ENCODE data around the gene NCEH1.
"Not testable (repeated sequence)": the region's sequence is repeated elsewhere in the genome, so short reads cannot be mapped to it uniquely, and the experiment has no call there.

Gene NCEH1

GRCh38 chr3:172707030-172707429, 3.8 kb downstream of the NCEH1 start:
- DNase-seq: no peak

- DNase-seq: no peak
These were observed 5.7 kb downstream of the NCEH1 start for GRCh38 chr3:172705170-172705569.

DNA sequence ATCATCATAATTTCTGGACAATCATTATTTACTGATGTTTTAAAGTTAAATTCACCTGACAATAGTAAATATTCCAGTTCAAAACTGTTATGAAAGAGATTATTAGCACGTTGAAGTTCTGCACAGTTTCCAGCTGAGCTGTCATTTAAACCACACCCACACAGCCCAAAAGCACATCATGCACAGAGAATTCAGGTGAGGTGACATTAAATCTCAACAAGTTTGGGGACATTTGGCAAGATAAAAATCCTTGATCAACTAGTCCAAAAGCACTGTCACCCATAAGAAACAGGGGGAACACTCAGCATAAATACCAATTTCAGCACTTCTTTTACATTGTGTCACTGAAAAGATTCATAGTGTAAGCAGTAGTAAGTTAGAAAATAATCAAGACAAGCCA, 6.9 kb downstream of the NCEH1 start:
- no peak for DNase-seq

GRCh38 chr3:172702731-172703130, 8.1 kb downstream of the NCEH1 start:
- not testable (repeated sequence) for DNase-seq

DNA sequence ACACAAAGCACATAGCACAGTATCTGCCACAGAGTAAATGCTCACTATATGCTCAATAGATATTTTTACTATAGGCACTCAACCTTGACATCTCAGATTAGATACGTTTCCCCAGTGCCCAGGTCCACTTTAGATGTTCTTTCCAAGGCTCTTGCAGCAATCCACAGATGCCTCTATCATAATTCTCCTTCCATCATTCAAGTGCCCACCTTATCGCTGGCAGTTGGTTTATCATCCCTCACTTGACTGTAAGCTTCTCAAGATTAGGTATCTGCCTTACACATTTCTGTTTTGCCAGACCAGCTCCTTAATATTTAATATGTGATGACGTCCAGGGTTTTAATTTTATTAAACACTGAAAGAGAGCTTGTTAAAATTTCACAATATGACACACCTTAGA, 8.6 kb downstream of the NCEH1 start:
- DNase-seq: no peak

GRCh38 chr3:172701751-172702150, 9.1 kb downstream of the NCEH1 start:
- DNase-seq: no peak

DNA sequence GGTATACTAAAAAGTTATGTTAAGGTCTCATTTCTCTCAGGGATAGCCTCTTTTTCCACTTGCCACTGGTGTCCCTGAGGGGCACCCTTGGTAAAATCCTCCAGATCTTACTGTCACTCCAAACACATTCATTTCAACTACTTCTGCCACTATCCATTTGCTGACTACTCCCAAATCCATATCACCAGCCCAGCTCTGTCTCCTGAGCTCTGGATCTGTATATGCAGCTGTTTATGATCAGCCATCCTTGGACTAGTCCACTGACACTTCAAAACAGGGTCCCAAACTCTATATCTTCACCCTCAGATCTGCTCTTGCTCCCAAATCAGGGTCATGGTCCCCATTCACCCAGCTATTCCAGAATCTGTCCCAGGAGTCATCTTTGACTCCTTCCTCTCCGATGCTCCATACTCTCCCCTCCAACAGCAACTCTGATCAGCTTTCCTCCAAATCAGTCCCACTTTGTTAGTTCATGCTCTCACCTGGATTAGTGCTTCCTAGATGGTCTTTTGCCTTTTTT, 9.9 kb downstream of the NCEH1 start:
- no peak for DNase-seq

DNA sequence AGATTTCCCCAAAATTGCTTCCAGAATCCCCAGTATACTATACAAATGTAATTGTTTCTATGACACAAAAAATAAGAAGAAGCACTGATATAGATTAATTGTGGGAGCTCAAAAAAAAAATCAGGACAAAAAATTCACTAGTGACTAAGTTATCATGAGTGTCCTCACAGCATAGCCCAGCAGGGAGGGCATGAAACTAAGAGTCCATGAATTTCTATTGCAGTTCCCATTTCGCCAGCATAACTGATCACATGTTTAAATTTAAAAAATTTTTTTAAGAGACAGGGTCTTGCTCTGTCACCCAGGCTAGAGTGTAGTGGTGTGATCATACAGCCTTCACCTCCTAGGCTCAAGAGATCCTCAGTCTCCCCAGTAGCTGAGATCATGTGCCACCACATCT, 10.6 kb downstream of the NCEH1 start:
- DNase-seq: no peak

- DNase-seq: no peak
These were observed 11.8 kb downstream of the NCEH1 start for GRCh38 chr3:172699031-172699430.

- DNase-seq: no peak
These were observed 12.2 kb downstream of the NCEH1 start for GRCh38 chr3:172698631-172699030.

- DNase-seq: no peak
These were observed 13.3 kb downstream of the NCEH1 start for GRCh38 chr3:172697558-172697957.

GRCh38 chr3:172696357-172696756, 14.5 kb downstream of the NCEH1 start:
- no peak for DNase-seq

DNA sequence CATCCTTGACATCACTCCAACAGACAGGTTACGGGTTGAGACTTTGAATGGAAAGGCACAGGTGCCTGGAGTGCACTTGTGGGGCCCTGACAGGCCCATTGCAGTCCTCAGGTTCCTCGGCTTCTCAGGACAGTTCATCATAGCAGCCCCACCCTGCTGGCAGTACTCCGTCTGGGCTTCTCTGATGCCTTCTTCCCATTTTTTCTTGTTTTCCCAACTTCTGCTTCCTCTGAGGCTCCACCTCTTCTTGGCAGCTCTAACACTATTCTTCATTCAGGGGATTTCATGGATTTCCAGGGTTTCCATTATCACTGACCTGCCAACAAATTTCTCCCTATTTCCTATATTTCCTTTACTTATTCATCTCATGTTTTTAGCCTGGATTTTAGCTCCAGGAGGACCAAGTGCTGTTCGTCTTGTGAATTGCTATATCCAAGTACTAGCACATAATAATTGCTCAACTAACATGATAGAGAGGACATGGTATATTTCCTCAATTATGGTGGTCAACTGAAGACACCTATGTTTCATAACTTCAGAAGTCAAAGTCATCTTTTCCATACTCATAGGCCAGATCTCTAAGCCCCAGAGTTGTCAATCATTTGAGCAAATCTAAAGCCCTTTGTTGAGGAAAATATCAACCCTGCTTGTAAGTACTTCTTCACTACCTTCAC, 16.2 kb downstream of the NCEH1 start:
- DNase-seq: no peak

DNA sequence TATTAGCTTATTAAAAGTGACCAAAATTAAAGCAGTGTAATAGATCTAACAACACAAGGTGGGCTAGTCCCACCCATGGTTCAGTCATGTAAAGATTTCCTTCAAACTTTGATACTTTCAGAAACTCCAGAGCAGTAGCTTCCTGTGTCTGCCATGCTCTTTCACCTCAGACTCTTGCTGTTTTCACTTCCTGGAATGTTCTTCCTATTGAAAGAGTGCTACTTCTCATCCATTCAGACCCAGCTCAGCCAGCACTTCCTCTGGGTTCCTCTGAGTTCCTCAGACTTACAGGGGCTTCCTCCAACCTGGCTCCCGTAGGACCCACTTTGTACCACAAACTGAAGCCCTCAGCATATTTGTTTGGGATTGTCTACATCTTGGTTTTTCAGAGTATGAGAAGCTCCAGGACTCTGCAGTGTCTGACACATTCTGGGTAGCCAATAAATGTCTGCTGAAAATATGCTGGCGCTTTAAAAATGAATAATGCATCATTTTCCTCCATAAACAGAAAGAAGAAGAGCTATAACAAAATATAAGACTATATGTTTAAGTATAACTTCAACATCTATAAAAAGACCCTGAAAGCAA, 18.0 kb downstream of the NCEH1 start:
- DNase-seq: no peak

DNA sequence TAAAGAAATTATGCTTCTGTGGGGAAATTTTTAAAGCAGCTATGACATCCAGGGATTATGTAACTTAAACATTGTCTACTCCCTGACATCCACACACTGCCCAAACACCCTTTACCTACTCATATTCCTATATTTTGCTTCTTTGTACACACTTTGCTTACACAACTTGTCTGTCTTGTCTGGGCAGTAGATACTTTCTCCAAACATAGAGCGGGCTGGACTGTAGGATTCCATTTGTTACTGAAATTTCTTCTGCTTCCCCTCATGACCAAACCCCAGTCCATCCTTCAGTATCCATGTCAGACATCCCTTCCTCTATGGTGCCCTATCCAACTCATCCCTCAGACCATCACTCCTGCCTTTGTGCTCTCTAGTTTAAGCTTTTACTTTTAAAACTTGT, 19.9 kb downstream of the NCEH1 start:
- no peak for DNase-seq

- no peak for DNase-seq
These were observed 22.3 kb downstream of the NCEH1 start for GRCh38 chr3:172688588-172688987.

- DNase-seq: no peak
These were observed 23.4 kb downstream of the NCEH1 start for GRCh38 chr3:172687501-172687900.

DNA sequence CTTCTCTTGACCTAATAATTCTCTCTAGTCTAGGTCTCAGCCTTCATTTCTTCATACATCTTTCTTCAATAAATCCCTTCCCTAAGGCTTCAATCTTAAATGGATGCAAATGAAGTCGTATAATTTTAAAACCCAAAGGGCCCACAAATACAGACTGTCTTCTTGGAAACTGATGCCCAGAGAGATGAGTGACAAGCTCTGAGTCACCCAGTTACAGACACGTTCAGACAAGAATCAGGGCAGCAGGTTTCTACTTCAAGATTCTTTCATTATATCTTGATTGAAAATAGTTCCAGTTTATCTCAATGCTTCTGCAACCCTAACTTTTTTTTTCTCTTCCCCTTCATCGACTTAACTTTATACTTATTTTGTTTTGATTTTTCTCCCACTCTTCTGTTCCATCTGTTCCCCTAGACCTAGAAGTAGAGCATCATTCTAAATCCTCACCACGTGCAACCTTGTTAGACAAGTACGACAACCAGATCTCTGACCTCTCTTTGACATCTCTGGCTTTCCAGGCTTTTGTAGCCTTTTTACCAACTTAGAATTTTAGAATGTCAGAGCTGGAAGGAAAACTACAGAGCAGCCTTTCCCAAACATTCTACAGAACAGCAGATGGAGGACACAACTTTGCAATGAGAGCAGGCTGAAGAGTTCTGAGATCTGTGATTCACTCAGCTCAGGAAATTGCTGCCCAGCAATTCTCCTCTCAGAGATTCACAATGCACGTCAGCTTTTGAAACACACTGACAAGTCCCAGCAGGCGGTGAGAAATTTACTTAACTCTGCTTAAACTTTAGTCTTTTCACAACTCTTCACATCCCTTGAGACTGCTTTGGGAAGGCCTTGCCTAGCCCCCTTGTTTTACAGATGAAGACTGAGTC, 25.3 kb downstream of the NCEH1 start:
- DNase-seq: no peak

GRCh38 chr3:172680684-172681083, 30.2 kb downstream of the NCEH1 start:
- DNase-seq: no peak

DNA sequence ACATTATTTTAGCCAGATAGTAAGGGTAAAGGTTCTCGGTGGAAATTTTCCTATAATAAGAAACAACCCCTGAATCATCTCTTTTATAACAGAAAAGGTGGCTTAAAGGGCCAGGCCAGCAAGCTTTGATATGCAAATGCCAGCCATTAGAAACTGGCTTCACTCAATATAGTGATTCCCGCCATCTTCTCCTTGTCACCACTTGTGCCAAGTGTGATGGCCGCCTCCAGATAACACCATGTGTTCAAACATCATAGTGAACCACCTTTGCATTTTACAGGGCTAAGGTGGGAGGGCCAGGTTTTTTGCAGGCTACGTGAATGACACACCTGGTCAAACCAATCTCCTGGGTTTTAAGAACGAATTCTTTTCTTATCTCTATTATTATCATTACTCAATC, 31.3 kb downstream of the NCEH1 start:
- DNase-seq: no peak

GRCh38 chr3:172678068-172678467, 32.8 kb downstream of the NCEH1 start:
- DNase-seq: no peak

GRCh38 chr3:172676196-172676922, 34.5 kb downstream of the NCEH1 start:
- no peak for DNase-seq
